HG03175 (cell line): ENCODE data around the gene UFD1.

Experiments
- ATAC-seq: cut with Tn5 transposase; IDR thresholded peaks from one replicate; pipeline ENCODE4 v1.9.1; 2021; ENCODE audit warnings: mild to moderate bottlenecking, moderate library complexity; ENCODE audit not compliant: unreplicated experiment

The UFD1 gene

GRCh38 chr22:19473578-19473977, 5.4 kb downstream of the UFD1 start:
- ATAC-seq: no peak

- no peak for ATAC-seq
Observed at GRCh38 chr22:19472233-19472632, 6.8 kb downstream of the UFD1 start.

GRCh38 chr22:19471572-19471971, 7.4 kb downstream of the UFD1 start:
- ATAC-seq: no peak

- ATAC-seq: no peak
Observed at GRCh38 chr22:19470010-19470409, 9.0 kb downstream of the UFD1 start.

- ATAC-seq: no peak
Observed at GRCh38 chr22:19469421-19469820, 9.6 kb downstream of the UFD1 start.

GRCh38 chr22:19467912-19468311, 11.1 kb downstream of the UFD1 start:
- no peak for ATAC-seq

GRCh38 chr22:19466848-19467752, 11.9 kb downstream of the UFD1 start:
- no peak for ATAC-seq

- no peak for ATAC-seq
Observed at GRCh38 chr22:19466126-19466716, 12.8 kb downstream of the UFD1 start.

GRCh38 chr22:19464975-19465374, 14.0 kb downstream of the UFD1 start:
- ATAC-seq: no peak

- no peak for ATAC-seq
Observed at GRCh38 chr22:19464546-19464945, 14.4 kb downstream of the UFD1 start.

- no peak for ATAC-seq
Observed at GRCh38 chr22:19463491-19464469, 15.2 kb downstream of the UFD1 start.

- ATAC-seq: no peak
Observed at GRCh38 chr22:19463008-19463407, 16.0 kb downstream of the UFD1 start.

GRCh38 chr22:19461506-19461905, 17.5 kb downstream of the UFD1 start:
- no peak for ATAC-seq

- no peak for ATAC-seq
Observed at GRCh38 chr22:19460036-19460435, 19.0 kb downstream of the UFD1 start.

- no peak for ATAC-seq
Observed at GRCh38 chr22:19457828-19458428, 21.1 kb downstream of the UFD1 start.

GRCh38 chr22:19456541-19456940, 22.5 kb downstream of the UFD1 start:
- no peak for ATAC-seq

- ATAC-seq: no peak
Observed at GRCh38 chr22:19455585-19456370, 23.2 kb downstream of the UFD1 start.

- no peak for ATAC-seq
Observed at GRCh38 chr22:19455033-19455432, 24.0 kb downstream of the UFD1 start.

GRCh38 chr22:19454156-19454555, 24.8 kb downstream of the UFD1 start:
- no peak for ATAC-seq

- ATAC-seq: no peak
Observed at GRCh38 chr22:19453718-19454117, 25.3 kb downstream of the UFD1 start.
